Measurements from ENCODE around the gene RAMP3. TPM values are rescaled to one million over a fixed set of nuclear protein-coding genes. Genes with fewer than 3 reads are reported as not detected.
A peak's percentile ranks its signal among the peaks of the same experiment; 100 is the strongest.
"Not testable (repeated sequence)": the region's sequence is repeated elsewhere in the genome, so short reads cannot be mapped to it uniquely, and the experiment has no call there.

The RAMP3 gene
- total RNA-seq, 1 experiment from 2014 or later, result not detected

DNA sequence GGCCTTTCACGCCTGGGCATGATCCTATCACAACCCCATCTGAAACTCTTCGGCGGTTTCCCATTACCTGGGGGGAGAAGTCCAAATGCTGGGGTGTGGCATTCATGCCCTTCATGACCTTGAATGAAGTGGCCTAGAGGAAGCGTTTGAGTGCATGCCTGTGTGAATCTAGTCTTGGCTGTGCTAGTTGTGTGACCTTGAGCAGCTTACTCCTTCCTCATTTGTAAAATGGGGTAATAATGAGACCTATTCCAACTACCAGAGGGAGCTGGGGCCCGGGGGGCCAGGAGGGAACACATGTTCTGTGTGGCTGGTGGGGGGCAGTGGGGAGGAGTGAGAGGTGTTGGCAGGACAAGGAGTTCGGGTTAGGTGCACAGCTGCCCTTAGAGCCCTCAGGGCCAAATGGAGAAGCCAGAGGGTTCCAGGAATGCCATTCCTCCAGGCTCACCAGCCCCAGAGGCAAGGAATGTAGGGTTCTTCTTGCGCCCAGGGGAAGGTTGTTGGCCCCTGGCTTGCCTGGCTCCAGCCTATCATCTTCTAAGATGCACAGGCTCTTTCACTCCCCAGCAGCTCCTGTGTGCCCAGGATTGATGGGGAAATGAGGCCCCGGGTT is 24.8 kb upstream of the RAMP3 start:
- no peak for DNase-seq (ENCODE audit: low spot score)

DNA sequence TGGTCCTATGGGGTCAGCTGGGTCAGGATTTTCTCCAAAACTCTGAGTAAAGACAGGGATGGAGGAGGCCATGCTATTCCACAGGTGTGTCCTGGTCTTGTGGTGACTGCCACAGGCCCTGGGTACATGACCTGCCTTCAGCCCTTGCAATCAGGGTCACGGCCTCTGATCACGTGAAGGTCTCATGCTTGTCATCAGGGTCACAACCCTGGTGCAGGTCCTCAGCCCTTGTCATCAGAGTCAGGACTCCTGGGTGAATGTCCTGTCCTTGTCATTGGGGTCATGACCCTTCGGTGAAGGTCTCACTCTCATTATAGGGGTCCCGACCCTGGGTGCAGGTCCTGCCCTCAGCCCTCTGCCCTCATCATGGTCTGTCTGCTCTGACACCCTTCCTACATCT is 24.2 kb upstream of the RAMP3 start:
- no peak for DNase-seq (ENCODE audit: low spot score)

DNA sequence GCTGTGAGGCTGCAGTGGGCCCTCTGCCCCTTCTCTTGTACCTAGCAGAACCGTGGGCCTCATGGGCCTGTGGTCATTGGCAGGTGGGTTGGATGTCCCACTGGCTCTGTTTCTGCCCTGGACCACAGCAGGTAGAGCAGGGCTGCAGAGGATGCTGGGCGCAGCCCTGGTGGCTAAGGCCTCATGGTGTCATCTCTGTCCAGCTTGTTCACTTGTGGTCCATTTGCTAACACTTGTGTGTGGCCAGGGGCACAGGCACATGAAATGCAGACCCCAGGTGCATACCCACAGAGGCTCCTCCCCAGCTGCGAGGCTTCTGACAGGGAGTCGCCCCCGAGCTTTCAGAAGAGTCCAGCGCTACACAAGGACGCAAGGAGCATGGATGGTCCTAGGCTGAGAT is 23.7 kb upstream of the RAMP3 start:
- DNase-seq (ENCODE audit: low spot score), result no peak

DNA sequence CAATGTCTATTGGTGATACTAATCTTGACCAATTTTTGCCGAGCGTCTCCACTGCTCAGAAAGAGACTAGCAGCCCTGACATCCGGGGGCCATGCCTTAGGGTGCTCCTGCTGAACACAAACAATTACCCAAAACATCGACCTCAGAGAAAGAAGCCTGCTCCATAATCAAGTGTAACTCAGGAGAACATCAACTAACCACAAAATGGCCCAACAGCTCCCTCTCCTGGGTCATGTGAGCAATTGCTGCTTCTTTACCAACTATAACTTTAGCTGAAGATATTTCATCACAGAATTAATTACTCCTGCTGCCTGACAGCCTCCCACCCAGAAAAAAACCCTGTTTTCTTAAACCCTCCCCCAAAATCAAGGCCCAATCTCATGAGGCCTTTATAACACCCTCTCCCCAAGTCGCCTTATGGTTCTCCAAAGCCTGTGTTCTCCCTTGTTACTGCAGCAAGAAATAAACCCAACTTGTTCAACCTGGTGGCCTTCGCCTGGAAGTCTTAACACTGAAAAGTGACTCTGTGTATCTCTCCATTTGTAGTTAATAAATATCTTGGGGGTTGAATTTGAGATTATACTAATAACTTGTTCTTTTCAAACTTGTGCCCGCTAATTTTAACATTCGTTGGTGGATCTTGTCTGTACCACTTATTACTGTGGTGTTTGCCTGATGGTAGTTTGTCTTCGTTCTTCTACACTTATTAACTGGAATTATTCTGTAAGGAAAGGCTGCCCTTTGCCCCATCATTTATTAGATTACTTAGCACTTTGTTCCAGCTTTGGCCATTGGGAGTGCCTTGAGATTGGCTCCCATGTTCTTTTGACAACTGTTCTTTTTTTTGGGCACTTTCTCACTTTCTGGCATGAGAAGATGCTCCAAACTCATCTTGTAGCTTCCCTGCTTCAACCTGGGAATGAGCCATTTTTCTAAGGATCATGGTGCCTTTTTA is 21.2 kb upstream of the RAMP3 start:
- DNase-seq (ENCODE audit: low spot score), result peak; percentile 81

DNA sequence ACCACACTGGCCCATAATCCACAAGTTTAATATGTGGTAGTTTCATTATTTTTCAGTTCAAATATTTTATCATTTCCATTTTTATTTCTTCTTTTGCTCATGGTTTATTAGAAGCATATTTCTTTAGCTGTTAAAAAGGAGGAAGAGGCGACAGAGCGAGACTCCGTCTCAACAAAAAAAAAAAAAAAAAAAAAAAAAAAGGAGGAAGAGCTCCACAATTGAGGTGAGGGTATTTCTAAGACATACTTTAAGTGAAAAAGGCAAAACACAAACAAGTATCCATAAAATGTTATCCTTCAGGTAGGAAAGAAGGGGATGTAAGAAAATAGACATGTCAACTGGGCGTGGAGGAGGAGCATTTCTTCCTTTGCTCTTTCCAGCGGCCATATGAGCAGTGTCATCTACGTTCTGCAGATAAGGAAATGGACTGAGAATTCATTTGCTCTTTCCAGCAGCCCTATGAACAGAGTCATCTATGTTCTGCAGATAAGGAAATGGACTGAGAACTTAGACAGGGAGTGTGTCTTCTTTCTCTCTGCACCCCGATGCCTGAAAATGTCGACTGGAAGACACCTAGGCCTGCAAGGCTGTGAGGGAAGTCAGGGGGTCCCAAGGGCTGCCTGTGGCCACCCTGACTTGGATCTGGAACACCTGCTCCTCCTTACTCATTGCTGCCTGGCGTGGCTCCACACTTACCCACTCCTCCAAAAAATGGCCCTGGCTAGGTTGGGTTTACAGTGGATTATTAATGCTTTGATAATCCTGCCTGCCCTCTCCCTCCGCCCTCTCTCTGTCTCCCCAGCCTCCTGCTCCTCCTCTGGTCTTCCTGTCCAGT is 18.9 kb upstream of the RAMP3 start:
- no peak for DNase-seq (ENCODE audit: low spot score)

DNA sequence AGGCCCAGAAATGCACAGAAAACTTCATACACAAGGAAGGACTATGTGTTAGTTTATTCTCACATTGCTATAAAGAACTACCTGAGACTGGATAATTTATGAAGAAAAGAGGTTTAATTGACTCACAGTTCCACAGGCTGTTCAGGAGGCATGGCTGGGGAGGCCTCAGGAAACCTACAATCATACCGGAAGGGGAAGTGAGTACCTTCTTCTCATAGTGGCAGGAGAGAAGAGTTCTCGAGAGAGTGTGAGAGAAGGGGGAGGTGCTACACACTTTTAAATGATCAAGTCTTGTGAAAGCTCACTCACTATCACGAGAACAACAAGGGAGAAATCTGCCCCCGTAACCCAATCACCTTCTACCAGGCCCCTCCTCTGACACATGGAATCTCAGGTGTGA is 16.8 kb upstream of the RAMP3 start:
- DNase-seq (ENCODE audit: low spot score), result no peak

DNA sequence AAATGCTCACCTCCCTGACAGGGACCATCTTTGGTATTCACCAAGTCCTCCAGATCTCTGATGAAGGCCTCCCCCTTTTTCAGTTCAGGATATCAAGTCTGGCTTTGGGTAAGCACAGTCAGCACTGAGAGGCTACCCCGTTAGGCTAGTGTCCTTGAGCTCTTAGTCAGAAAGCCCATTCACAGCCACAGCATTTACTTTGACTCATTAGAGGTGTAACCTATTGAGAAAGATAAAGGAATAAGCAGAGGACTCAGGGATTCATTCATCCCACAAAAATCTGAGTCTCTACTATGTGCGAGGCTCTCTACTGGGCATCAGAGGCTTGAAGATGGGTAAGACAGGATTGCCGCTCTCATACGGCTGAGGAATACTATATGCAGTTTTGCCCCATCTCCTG is 14.0 kb upstream of the RAMP3 start:
- peak; percentile 22 for DNase-seq (ENCODE audit: low spot score)

DNA sequence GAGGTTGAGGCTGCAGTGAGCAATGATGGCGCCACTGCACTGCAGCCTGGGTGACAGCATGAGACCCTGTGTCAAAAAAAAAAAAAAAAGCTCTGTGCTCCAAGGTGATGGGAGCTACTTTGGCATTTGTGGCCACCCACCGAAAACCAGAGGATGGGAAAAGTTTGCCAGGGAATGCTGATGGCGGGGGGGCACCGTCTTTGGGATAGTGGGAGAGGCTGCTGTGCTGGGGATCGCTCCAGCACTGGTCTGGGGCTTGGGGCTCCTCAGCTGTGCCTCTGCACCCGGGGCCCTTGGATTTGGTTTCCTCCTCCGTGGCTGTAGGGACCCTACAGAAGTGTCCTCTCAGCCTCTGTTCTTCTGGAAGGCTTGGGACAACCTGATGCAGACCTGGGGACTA is 11.7 kb upstream of the RAMP3 start:
- no peak for DNase-seq (ENCODE audit: low spot score)

DNA sequence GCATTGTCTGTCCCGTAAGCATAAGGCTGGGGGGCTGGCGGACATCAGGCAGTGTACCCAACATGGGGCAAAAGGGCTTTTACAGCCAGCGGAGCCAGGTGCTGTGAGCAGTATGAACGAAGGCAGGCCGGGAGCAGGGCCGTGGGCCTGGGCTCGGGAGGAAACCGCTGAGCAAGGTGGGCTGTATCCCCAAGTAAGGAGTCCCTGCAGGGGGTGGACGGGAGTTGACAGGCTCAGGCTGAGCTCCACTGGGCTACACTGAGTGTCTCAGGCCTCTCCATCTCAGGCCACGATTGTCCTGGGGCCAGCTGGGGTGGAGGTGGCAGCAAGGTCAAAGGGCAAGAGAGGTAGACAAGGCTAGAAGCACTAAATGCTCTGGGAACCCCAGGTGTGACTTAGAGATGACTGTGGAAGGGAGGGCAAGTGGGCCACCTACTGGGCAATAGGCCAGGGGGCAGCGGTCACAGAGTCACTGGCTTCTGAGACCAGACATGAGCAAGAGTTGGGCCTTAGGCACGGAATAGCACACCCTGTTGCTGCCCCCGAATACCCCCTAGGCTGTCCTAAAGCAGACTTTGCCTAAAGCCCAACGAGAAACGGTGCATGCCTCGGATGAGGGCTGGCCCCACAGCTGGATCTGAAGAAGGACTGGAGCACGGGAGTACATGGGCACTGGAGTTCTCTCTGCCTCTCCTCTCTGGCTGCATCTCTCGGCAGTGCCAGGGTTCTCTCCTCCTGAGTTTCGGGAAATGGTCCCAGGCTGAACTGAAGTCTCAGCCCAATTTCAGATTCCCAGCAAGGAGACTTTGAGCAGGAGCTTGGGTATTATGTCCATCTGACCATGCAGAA is 10.8 kb upstream of the RAMP3 start:
- DNase-seq (ENCODE audit: low spot score), result no peak

DNA sequence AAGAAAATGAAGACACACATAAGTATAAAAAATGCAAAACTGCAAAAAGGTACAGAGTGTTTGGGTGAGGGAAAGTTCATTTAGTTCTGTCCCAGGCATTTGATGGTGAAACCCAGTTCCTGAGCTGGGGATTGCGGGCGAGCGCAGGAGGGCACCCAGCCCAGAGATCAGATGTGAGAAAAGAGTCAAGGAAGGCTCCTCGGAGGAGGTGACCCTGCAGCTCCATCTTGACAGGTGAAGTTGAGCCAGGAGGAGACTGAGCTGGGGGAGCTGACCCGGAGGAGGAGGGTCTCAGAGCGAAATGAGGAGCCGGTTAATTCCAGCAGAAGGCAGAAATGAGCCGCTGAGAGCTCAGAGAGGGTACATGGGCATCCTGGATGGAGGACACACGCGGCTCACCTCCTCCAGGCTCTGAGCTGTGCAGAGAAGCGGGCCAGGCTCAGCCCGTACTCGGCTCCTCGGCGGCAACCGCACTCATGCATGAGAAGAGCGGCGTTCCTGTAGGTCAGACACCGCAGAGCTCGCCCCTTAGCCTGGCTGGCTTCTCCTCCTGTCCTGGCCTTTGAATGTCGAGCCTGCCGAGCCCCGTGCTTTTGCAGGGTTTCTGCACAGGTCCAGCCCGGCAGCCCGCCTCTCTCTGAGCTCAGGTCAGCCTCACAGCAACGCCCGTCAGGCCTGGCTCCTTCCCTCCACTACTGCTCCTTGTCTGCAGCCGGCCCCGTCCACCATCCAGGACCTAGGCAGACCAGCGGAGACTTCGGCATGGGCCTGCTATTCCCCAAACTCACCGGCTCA is 9.5 kb upstream of the RAMP3 start:
- DNase-seq (ENCODE audit: low spot score), result no peak

DNA sequence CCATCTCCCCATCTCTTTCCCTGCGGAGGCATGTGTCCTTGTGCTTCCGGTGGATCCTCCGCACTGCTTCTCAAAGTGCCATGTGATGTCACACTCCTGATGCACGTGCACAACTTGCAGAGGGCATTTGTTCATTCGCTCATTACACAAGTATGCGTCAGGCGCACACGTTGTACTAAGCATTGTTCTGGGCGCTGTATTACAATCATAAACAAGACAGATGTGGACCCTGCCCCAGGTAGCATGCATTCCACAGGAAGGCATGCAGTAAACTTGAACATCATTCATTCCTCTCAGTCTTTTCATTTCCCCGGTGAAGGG is 9.0 kb upstream of the RAMP3 start:
- DNase-seq (ENCODE audit: low spot score), result no peak

DNA sequence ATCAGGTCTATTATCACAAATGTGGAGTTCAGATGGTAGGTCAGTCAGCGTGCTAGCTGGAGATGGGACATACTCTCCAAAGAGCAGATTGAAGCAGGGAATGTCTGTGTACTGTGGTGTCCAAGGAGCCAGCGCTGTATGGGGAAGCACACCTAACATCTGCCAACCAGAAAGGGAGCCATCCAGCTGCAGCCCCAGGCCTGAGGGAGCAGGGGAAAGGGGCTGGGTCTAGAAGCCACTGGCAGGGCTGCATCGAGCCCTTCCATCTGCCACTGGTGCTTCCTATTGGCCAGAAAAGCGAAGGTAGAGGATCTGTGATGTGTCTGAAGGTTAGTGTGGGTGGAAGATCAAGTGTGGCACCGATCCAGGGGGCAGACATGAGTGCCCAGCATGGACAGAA is 8.0 kb upstream of the RAMP3 start:
- no peak for DNase-seq (ENCODE audit: low spot score)

DNA sequence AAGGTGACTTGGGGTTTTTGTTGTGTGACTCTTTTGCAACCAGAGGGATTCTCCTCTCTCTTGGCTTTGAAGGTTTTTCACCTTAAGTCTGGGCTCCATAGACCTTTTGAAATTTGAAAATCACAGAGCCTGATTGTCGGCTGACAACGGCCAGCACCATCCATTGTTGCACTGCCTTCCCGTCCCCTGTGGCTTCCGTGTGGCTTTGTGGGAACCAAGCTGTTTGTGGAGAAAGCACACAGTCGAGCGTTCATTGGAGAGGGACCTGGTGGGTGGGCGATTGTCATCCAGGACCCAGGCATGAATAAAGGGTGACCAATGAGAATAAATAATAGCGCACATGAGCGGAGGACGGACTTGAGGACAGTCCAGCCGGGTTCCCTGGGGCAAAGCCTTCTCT is 7.4 kb upstream of the RAMP3 start:
- no peak for DNase-seq (ENCODE audit: low spot score)

DNA sequence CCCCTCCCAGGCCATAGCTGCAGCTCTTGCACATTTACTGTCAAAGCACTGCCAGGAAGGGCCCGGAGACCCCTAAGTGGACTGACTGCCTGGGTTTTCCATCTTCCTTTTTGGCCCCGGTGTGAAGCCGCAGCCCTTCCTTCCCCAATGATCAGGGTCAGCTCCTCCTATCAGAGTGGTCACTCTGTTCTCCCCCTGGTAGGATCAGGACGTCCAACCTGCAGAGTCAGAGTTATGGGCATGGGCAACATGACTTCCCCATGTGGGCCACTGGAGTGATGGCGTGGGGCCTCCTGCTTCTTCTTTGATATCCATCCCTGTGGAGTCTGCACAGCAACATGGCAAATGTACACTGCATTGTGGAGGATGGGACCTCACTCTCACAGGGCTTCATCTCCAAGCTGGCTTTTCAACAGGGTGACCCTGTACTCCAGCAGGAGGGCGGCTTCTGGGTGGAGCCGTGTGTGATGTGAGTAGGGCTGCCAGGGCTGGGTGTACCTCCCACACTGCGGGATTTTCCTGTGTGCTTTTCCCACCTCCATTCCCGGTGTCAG is 6.4 kb upstream of the RAMP3 start:
- no peak for DNase-seq (ENCODE audit: low spot score)

DNA sequence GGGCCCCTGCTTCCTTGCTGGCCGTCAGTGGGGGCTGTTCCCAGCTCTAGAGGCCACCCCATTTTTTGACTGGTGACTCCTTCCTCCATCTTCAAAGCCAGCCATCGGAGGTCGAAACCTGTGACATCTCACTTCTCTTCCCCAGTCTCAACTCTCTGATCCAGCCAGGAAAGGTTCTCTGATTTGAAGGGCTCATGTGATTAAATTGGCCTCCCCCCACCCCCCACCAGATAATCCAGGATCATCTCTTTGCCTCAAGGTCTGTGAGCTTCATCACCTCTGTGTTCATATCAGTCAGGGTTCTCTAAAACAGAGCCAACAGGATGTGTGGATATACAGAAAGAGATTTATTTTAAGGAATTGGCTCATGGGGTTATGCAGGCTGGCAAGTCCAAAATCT is 5.6 kb upstream of the RAMP3 start:
- no peak for DNase-seq (ENCODE audit: low spot score)

DNA sequence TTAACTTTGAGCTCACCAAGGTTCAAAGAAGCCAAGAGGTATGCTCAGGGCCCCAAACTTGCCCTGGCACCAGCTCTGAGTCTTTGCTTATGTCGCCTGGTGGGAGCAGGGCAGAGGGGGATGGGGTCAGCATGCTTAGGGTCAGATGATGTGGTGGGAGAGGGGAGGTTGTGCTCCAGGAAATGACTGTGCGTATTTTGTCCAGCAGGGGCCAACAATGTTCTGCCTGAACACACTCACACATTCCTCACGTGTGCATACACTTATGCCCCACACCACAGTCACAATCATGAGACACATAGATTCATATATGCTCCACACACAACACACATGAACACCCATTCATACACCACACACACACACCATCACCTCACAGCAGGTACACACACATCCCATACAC is 4.4 kb upstream of the RAMP3 start:
- DNase-seq (ENCODE audit: low spot score), result no peak

DNA sequence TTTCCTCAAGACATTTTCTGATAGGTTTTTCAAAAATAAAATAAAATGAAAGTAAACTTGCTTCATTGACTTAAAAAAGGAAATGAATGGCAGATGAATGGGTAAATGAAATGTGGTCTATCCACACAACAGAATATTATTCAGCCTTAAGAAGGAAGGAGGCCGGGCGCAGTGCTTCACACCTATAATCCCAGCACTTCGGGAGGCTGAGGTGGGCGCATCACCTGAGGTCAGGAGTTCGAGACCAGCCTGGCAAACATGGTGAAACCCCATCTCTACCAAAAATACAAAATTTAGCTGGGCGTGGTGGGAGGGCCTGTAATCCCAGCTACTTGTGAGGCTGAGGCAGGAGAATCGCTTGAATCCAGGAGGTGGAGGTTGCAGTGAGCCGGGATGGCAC is 3.7 kb upstream of the RAMP3 start:
- not testable (repeated sequence) for DNase-seq (ENCODE audit: low spot score)

DNA sequence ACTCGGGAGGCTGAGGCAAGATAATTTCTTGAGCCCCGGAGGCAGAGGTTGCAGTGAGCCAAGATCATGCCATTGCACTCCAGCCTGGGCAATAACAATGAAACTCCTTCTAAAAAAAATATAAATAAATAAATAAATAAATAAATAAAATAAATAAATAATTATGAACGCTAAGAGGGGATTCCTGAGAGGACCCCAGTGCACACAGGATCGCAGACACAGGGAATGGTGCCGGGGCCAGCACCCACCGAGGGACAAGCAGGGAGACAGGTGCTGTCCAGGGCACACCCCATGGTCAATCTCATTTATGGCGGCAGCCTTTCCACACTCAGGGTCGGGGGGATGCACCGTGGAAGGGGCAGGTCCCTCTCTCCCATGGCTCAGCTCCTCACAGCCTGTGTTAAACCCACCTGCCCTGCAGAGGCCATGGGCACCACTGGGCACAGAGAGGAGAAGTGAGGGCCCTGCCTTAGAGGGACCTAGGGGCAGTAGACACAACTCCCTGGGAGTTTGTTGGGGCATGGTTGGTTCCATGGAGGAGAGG is 2.2 kb upstream of the RAMP3 start:
- DNase-seq (ENCODE audit: low spot score), result no peak

DNA sequence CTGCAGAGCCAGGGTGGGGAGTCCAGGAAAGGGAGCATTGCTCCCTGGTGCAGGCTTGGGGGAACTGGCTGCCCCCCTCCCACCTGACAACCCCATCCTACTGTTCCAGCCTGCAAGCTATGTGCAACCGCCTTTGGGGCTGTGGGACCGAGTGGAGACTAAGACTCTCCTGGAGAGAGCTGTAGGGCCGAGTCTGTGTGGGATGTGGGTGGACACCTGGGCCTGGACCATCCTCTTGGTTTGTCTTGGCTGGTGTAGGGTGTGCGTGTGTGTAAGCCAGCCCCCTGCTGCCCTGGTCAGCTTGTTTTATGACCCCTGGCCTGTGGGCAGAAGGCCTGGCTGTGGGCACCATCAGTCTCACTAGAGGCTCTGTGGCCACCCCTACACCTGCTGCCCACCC is 1.6 kb upstream of the RAMP3 start:
- DNase-seq (ENCODE audit: low spot score), result no peak

DNA sequence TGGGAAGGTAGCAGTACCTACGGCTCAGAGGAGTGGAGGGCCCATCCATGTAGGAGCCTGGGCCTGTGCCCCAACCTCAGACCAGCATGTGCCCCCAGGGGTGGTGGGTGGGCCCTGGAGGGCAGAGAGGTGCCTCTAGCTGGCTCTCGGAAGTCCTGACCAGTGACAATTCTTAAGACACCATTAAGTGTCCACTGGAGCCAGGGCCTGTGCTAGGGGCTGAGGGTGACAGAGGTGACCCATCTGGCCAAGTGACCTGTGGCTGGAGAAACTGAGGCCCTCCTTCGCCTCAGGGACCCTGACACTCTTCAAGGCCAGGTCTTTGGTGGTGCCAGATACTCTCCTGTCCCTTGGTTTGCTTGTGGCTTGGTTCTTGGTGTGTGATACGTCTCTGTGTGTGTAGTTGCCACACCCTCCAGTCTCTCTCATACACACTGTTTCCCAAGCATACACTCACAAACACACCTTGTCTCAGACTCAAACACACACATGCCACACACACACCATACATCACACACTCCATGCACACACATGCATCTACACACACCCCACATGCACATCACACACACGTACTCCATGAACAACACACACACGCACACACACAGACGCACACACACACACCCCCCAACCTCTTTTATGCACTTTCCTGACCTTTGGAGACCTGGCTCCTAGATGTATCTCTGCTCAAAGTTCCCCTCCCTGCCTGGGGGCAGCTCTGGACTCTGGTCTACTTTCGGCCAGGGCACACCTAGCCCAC is 897 bp upstream of the RAMP3 start:
- no peak for DNase-seq (ENCODE audit: low spot score)
